Measurements from ENCODE around the gene LCORL. TPM values are rescaled to one million over a fixed set of nuclear protein-coding genes. Genes with fewer than 3 reads are reported as not detected.

LCORL gene
- polyA plus RNA-seq, 5 donors, result 11.7 to 23.9 (median 19.1) TPM

Other genes starting within 250 kb of the LCORL start
- gene FAM184B, start 240.1 kb downstream of the LCORL start, polyA plus RNA-seq (ENCODE audit: insufficient read depth in 1 of 5, insufficient read length in 5 of 5, low replicate concordance in 1 of 5), result under 1 TPM; 0.13 to 0.33 (median 0.22) TPM
- gene DCAF16, start 211.0 kb downstream of the LCORL start, polyA plus RNA-seq (ENCODE audit: insufficient read depth in 1 of 5, insufficient read length in 5 of 5, low replicate concordance in 1 of 5), result 10 to 100 TPM; 44.3 to 75.0 (median 60.3) TPM
- 10 to 100 TPM; 14.5 to 58.9 (median 32.4) TPM for gene NCAPG, start 210.8 kb downstream of the LCORL start, polyA plus RNA-seq (ENCODE audit: insufficient read depth in 1 of 5, insufficient read length in 5 of 5, low replicate concordance in 1 of 5)

Data from right lung (tissue), 5 donors.